KBM-7 (cell line): ENCODE data around the gene DDX10.
A peak's percentile ranks its signal among the peaks of the same experiment; 100 is the strongest.
"Not testable (repeated sequence)": the region's sequence is repeated elsewhere in the genome, so short reads cannot be mapped to it uniquely, and the experiment has no call there.

ENCODE experiments used
- DNase-seq: peaks from one replicate; pipeline ENCODE4 v3.0.0-alpha.2; 2015
- in situ Hi-C: fragments of 300-500 bp; cut with MboI; formaldehyde crosslinking; loops from 2 replicates; pipeline ENCODE4 v1.14.3; 2020; ENCODE audit warnings: low sequenced_read_pairs, low pct_unique_long_range_greater_than_20kb, mixed read lengths

DDX10 gene

GRCh38 chr11:108647701-108648527, 17.0 kb upstream of the DDX10 start:
- in situ Hi-C loops, result loop anchor here (25.0 kb wide), 1 partner anchor 511 kb away; no protein-coding TSS in a partner anchor
- DNase-seq, result peak; percentile 82

- no peak for DNase-seq
- in situ Hi-C loops, result loop anchor here (25.0 kb wide), 1 partner anchor 511 kb away; no protein-coding TSS in a partner anchor
Observed at GRCh38 chr11:108648528-108648885, 16.4 kb upstream of the DDX10 start.

- in situ Hi-C loops, result not testable (repeated sequence)
- peak; percentile 55 for DNase-seq
Observed at GRCh38 chr11:108654100-108654499, 10.8 kb upstream of the DDX10 start.

- in situ Hi-C loops, result no loop called here
- peak; percentile 55 for DNase-seq
Observed at GRCh38 chr11:108654994-108655631, 9.8 kb upstream of the DDX10 start.

GRCh38 chr11:108662700-108663099, 2.2 kb upstream of the DDX10 start:
- in situ Hi-C loops, result no loop called here
- DNase-seq, result no peak

- no peak for DNase-seq
- in situ Hi-C loops, result no loop called here
Observed at GRCh38 chr11:108663154-108663877, 1.6 kb upstream of the DDX10 start.

GRCh38 chr11:108666373-108666772, 1.5 kb downstream of the DDX10 start:
- DNase-seq, result no peak
- in situ Hi-C loops, result no loop called here

- DNase-seq, result no peak
- in situ Hi-C loops, result no loop called here
Observed at GRCh38 chr11:108669286-108669685, 4.4 kb downstream of the DDX10 start.

- in situ Hi-C loops, result no loop called here
- DNase-seq, result no peak
Observed at GRCh38 chr11:108669711-108670110, 4.8 kb downstream of the DDX10 start.

- DNase-seq, result no peak
- in situ Hi-C loops, result no loop called here
Observed at GRCh38 chr11:108670451-108670850, 5.6 kb downstream of the DDX10 start.

GRCh38 chr11:108672113-108672512, 7.2 kb downstream of the DDX10 start:
- in situ Hi-C loops, result no loop called here
- no peak for DNase-seq

GRCh38 chr11:108672786-108673185, 7.9 kb downstream of the DDX10 start:
- in situ Hi-C loops, result no loop called here
- no peak for DNase-seq

GRCh38 chr11:108679045-108679444, 14.2 kb downstream of the DDX10 start:
- DNase-seq, result no peak
- in situ Hi-C loops, result no loop called here

GRCh38 chr11:108680271-108680670, 15.4 kb downstream of the DDX10 start:
- in situ Hi-C loops, result no loop called here
- DNase-seq, result no peak

GRCh38 chr11:108685419-108686130, 20.7 kb downstream of the DDX10 start:
- in situ Hi-C loops, result no loop called here
- no peak for DNase-seq

- in situ Hi-C loops, result no loop called here
- no peak for DNase-seq
Observed at GRCh38 chr11:108693852-108694251, 29.0 kb downstream of the DDX10 start.

- in situ Hi-C loops, result no loop called here
- no peak for DNase-seq
Observed at GRCh38 chr11:108694846-108695245, 30.0 kb downstream of the DDX10 start.

GRCh38 chr11:108697872-108698473, 33.1 kb downstream of the DDX10 start:
- in situ Hi-C loops, result no loop called here
- peak; percentile 79 for DNase-seq
